SU-DHL-6 (cell line): ENCODE measurements around the gene ASH1L.

Source experiments
- H2AFZ ChIP-seq: fragments of 200-600 bp; sonication (generic); 2 replicates; pipeline ENCODE4 v1.6.1; 2014; ENCODE audit warnings: low read depth, mild to moderate bottlenecking, moderate library complexity, mixed read lengths, antibody characterized with exemption, low read length; ENCODE audit not compliant: severe bottlenecking
- H3F3A ChIP-seq: fragments of 200-600 bp; shearing (Covaris generic); 2 replicates; pipeline ENCODE4 v1.6.0; 2016; ENCODE audit warnings: antibody characterized with exemption, mild to moderate bottlenecking; ENCODE audit not compliant: insufficient read depth
- H3K27ac ChIP-seq: fragments of 200-600 bp; sonication (generic); 2 replicates; pipeline ENCODE4 v1.5.1; 2016; ENCODE audit warnings: low read depth, mild to moderate bottlenecking, low read length, moderate library complexity, mixed read lengths
- H3K27me3 ChIP-seq: fragments of 200-600 bp; sonication (generic), shearing (Covaris generic); 2 replicates; pipeline ENCODE4 v1.6.0; 2014; ENCODE audit warnings: mild to moderate bottlenecking, low read length
- H3K36me3 ChIP-seq: fragments of 200-600 bp; sonication (generic); 2 replicates; pipeline ENCODE4 v1.6.1; 2014; ENCODE audit warnings: mild to moderate bottlenecking, low read length, mixed read lengths
- H3K4me2 ChIP-seq: fragments of 300-600, 200-600 bp; shearing (Covaris generic), sonication (generic); 2 replicates; pipeline ENCODE4 v1.6.0; 2014; ENCODE audit warnings: low read length, low read depth, mild to moderate bottlenecking; ENCODE audit not compliant: poor library complexity, severe bottlenecking
- H3K4me3 ChIP-seq: fragments of 200-600 bp; sonication (generic); 2 replicates; pipeline ENCODE4 v1.5.1; 2014; ENCODE audit warnings: antibody characterized with exemption, low read length, mild to moderate bottlenecking, mixed read lengths; ENCODE audit not compliant: insufficient read depth, poor library complexity, severe bottlenecking
- H3K79me2 ChIP-seq: fragments of 200-600 bp; sonication (generic); 2 replicates; pipeline ENCODE4 v1.6.1; 2014; ENCODE audit warnings: mild to moderate bottlenecking, low read length, moderate library complexity; ENCODE audit not compliant: insufficient read depth
- H3K9ac ChIP-seq: fragments of 200-600 bp; sonication (generic); 2 replicates; pipeline ENCODE4 v1.7.0; 2014; ENCODE audit warnings: mild to moderate bottlenecking, low read length
- H3K9me2 ChIP-seq: fragments of 200-600 bp; sonication (generic); replicated peaks from 2 replicates; pipeline ENCODE4 v1.6.1; 2014; ENCODE audit warnings: low read length; ENCODE audit not compliant: insufficient read depth
- H3K9me3 ChIP-seq: fragments of 200-600 bp; sonication (generic); 2 replicates; pipeline ENCODE4 v1.6.1; 2014; ENCODE audit warnings: low read length, mixed read lengths; ENCODE audit not compliant: insufficient read depth
- H4K20me1 ChIP-seq: fragments of 200-600 bp; sonication (generic); 2 replicates; pipeline ENCODE4 v1.6.1; 2014; ENCODE audit warnings: low read depth, mild to moderate bottlenecking, antibody characterized with exemption, low read length, moderate library complexity, mixed read lengths
- EZH2phosphoT487 ChIP-seq: fragments of 200-600 bp; sonication (generic), shearing (Covaris generic); conservative IDR thresholded peaks from 2 replicates; pipeline ENCODE4 v1.6.1; 2018; ENCODE audit warnings: mild to moderate bottlenecking, antibody characterized with exemption, low read length, moderate library complexity, mixed read lengths
- TF ChIP-seq, protein P1 (sequence below): fragments of 200-600 bp; sonication (generic); IDR thresholded peaks from one replicate; pipeline ENCODE4 v1.5.1; 2017; ENCODE audit warnings: antibody characterized with exemption, mild to moderate bottlenecking, low read length, moderate library complexity; ENCODE audit not compliant: insufficient read depth, poor library complexity, severe bottlenecking

ASH1L gene

DNA sequence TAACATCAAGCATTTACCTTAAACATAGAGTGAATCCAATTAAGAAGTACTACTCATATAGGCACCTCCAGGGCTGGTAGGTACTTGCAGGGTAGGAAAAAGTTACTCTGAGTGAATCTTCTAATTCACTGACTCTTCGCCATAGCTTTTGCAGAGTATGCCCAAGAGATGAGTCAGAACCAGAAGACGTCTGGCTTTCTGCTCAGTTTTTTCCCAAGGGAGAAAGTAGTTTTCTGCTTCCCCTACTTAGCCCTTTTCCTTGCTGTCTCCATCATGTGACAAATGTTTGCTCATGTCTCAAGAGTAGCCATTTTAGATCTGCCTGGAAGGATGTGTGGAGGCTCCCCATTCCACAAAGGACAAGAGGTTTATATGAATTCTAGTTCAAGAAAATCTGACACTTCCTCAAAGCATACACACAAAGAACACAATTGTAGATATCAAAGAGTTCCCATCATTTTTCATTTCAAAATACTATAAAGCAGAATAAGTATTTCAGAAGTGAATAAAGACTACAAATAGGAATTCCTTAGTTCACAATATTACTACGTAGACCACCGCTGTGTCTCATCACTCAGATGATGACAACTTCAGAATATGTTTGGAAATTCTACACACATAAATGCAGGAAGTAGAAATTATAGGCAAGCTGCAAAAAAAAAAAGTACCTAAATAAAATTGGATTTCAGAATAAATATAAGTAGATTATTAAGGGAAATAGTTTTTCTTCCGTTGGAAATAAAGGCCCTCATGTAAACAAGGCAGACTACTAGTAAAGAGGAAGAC lies 98.5 kb downstream of the ASH1L start:
- no peak overlapping the region for H3K4me2 ChIP-seq
- H3K9me3 ChIP-seq, result no peaks in the 10 kb centered on the region
- H3K27me3 ChIP-seq, result no peaks in the 10 kb centered on the region
- peaks cover 64% of the 10 kb centered on the region for H3K79me2 ChIP-seq
- H3K4me3 ChIP-seq, result no peak overlapping the region
- TF ChIP-seq EZH2phosphoT487, result no peak
- TF ChIP-seq, protein P1, sequence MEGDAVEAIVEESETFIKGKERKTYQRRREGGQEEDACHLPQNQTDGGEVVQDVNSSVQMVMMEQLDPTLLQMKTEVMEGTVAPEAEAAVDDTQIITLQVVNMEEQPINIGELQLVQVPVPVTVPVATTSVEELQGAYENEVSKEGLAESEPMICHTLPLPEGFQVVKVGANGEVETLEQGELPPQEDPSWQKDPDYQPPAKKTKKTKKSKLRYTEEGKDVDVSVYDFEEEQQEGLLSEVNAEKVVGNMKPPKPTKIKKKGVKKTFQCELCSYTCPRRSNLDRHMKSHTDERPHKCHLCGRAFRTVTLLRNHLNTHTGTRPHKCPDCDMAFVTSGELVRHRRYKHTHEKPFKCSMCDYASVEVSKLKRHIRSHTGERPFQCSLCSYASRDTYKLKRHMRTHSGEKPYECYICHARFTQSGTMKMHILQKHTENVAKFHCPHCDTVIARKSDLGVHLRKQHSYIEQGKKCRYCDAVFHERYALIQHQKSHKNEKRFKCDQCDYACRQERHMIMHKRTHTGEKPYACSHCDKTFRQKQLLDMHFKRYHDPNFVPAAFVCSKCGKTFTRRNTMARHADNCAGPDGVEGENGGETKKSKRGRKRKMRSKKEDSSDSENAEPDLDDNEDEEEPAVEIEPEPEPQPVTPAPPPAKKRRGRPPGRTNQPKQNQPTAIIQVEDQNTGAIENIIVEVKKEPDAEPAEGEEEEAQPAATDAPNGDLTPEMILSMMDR, result no peak
- peaks cover 25% of the 10 kb centered on the region for H3K36me3 ChIP-seq
- H2AFZ ChIP-seq, result no peak overlapping the region
- no peaks in the 10 kb centered on the region; the same call in 1 of the 2 replicates for H3F3A ChIP-seq
- peaks cover 19% of the 10 kb centered on the region; the same call in 1 of the 2 replicates for H4K20me1 ChIP-seq
- no peak overlapping the region for H3K27ac ChIP-seq
- no peak overlapping the region for H3K9ac ChIP-seq
- no peaks in the 10 kb centered on the region for H3K9me2 ChIP-seq

DNA sequence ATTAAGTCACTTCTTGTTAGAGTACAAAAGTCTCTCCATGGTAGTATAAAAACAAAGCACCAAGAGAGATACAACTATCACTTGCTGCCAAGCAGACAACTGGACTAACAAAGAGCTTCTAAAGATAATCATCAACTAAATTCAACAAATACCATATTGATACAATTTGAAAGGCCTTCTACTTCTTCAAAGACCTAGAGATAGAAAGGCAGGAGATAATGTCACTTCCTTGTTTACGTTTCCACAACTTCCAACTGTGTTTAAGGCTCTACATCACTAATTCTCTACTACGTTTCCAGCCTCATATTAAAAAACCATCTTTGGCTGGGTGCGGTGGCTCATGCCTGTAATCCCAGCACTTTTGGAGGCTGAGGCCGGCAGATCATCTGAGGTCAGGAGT lies 104.5 kb downstream of the ASH1L start:
- Histone ChIP-seq H3K9me2 (no peaks in the 10 kb centered on the region), H3K27me3 (no peaks in the 10 kb centered on the region), H3K27ac (no peak overlapping the region), H3K9me3 (no peaks in the 10 kb centered on the region), H3K79me2 (peaks cover 13% of the 10 kb centered on the region; the same call in 1 of the 2 replicates), H3K9ac (no peak overlapping the region), H2AFZ (no peak overlapping the region), H3K36me3 (peaks cover 23% of the 10 kb centered on the region), H3K4me3 (no peak overlapping the region), H3F3A (no peaks in the 10 kb centered on the region; the same call in 1 of the 2 replicates), H3K4me2 (no peak overlapping the region), H4K20me1 (no peaks in the 10 kb centered on the region)
- TF ChIP-seq, protein P1, result no peak
- no peak for TF ChIP-seq EZH2phosphoT487

DNA sequence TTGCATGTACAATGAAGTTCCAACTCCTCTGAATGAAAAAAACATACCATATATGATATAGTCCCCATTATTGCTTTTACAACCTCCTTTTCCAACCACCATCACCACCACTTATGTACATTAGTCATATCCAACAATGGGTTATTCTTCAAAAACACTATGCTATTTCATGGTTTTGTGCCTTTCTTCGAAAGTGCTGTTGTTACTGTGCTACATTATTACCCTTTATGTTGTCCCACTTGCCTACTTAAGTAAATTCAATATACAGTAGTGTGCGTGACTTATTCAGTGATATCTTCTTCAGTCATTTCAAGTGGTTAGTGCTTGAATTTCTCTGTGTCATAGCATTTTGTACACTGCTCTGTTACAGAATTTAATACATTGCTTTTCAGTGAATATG lies 105.3 kb downstream of the ASH1L start:
- Histone ChIP-seq H3K4me3 (no peak overlapping the region), H3K9me2 (no peaks in the 10 kb centered on the region), H3K36me3 (peaks cover 19% of the 10 kb centered on the region), H3F3A (no peaks in the 10 kb centered on the region; the same call in 1 of the 2 replicates), H3K4me2 (no peak overlapping the region), H3K9ac (no peak overlapping the region), H3K27me3 (no peaks in the 10 kb centered on the region), H2AFZ (no peak overlapping the region), H3K9me3 (no peaks in the 10 kb centered on the region), H3K79me2 (peaks cover 13% of the 10 kb centered on the region; the same call in 1 of the 2 replicates), H4K20me1 (no peaks in the 10 kb centered on the region), H3K27ac (no peak overlapping the region)
- TF ChIP-seq, protein P1, result no peak
- no peak for TF ChIP-seq EZH2phosphoT487
